Left colon (tissue), 2 donors: ENCODE measurements around the gene MRPL53. TPM values are rescaled to one million over a fixed set of nuclear protein-coding genes. Genes with fewer than 3 reads are reported as not detected.

Experiments
- ATAC-seq: fragments of 200-7000 bp; cut with Tn5 transposase; one replicate; pipeline ENCODE4 v1.9.1; 2020; ENCODE audit warnings: mild to moderate bottlenecking, moderate library complexity
- DNase-seq, 2 donors: peaks; one replicate each; pipeline ENCODE4 v3.0.0-alpha.2; 2020
- intact Hi-C, 2 donors: fragments of 100-400 bp; cut with DNase I in 1 of 2; cut with micrococcal nuclease in 1 of 2; formaldehyde crosslinking; loops; one replicate each; pipeline versions ENCODE4 v1.11.2 to v1.14.0; 2022; cut with DNase I, micrococcal nuclease
- total RNA-seq, 2 donors: library from RNA; stranded (reverse); fragmentation: NEBNext Ultra II Directional; extraction: Animal tissue kit (Norgen Biotek cat#: 25700); gene quantifications; one replicate each; pipeline ENCODE4 v1.2.1, GENCODE V29; 2021
- donor health status: DM: no; HTN: no; CAD: no.
- donor health status: DM: yes; HTN: yes; CAD: no.

MRPL53 gene
- total RNA-seq, 2 donors from 2014 or later: 63.6 to 65.0 TPM

DNA sequence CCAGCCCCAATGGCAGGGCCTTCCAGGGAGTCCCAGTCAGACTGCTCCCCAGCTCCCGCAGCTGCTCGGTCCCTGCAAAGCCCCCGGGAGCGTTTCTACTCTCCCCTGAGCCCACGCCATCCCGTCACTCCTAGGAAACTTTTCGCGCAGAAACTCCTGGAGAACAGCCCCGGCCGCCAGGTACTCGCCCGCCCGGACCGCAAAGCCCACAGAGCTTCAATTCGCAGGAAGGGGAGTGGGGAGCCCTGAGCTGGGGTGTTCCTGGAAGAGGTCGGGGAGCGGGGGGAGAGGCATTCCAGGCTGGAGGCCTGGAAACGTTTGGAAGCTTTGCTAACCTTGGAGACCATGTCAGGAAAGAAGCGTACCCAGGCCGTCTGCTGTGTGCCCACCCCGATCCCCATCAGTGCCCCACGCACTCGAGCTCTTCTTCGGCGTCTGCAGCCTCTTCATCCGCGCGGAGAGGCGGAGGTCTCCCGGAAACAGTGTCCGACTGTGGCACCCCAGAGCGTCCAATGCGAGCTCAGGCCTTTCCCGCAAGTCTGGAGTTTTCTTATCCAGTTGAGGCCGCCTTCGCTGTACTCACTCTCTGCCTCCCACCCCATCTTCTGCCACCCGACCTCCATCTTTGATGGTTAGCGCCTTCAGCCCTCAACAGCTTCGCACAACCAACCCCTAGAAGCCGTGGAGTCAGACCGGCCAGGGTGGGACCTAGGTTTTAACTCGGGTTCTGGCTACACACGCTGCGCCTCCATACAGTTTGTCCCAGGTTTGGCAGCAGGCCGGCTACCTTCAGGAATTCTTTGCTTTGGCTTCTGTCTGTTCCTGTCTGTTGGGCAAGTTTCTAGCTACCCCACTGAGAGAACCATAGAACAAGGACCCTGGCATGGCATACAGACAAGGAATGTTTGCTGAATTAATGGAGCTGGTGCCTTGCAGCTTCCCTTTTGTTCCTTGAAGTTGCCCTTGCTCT is 31.3 kb upstream of the MRPL53 start:
- ATAC-seq (no peak), DNase-seq (no peak)
- intact Hi-C loops: no loop called here

DNA sequence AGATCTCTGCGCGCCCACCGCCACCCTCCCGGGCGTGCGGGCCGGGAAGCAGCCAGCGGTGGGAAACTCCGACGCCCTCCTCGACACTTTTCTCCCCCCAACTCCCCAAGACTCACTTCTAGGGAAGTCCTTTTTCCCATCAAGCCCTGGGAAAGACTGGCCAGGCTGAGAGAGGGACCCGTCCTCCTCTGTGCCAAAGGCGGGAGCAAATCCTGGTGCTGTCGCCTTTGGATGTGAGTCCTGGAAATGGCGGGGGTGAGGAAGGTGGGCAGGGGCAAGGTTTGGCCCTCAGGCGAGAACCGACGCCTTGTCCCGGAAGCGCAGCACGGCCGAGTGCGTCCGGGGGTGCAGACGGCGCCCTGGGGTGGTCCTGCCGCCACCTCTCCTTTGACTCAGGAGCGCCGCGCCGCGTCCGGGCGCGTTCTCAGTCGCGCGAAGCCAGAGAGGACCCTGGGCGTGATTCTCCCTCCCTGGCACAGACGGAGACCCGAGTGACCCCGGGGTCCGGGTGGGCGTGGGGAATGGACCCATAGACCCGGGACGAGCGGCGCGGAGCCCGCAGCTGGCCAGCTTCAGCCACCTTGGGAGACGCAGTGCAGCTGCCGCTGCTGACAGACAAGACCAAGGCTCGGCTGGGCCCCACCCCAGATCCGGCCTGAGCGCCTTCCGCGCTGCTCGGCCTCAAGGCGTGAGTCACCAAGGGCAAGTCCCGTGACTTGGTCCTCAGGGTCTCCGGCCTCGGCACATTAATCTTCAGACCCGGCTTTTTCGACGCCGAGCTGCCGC is 30.4 kb upstream of the MRPL53 start:
- DNase-seq (peak; percentile 87 to 91), ATAC-seq (peak; percentile 69)
- intact Hi-C loops: no loop called here

DNA sequence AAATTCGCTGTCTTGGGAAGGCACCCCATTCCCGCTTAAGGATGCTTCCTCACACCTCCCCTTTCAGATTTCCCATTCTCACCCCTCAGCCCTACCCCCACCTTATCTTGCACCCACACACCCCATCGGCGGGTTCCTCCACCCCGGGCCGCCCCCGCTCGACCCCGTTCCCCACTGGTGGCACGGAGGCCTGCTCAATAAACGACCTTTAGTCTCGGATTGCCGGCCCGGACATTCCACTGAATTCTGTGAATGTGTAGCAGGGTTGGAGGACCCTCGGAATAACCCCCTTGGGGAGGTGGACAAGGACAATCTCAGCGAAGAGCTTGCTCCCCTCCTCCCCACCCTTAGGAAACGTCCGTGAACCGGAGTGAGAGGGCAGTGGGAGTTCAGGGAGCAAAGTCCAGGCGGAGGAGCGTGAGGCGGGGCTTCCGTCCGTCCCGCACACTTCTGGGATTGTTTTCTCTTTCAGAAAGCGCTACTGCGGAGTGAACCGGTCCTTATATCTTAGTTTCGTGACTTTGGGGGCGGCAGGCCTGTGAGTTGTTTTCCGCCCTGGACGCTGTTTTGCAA is 29.8 kb upstream of the MRPL53 start:
- intact Hi-C loops: no loop called here

DNA sequence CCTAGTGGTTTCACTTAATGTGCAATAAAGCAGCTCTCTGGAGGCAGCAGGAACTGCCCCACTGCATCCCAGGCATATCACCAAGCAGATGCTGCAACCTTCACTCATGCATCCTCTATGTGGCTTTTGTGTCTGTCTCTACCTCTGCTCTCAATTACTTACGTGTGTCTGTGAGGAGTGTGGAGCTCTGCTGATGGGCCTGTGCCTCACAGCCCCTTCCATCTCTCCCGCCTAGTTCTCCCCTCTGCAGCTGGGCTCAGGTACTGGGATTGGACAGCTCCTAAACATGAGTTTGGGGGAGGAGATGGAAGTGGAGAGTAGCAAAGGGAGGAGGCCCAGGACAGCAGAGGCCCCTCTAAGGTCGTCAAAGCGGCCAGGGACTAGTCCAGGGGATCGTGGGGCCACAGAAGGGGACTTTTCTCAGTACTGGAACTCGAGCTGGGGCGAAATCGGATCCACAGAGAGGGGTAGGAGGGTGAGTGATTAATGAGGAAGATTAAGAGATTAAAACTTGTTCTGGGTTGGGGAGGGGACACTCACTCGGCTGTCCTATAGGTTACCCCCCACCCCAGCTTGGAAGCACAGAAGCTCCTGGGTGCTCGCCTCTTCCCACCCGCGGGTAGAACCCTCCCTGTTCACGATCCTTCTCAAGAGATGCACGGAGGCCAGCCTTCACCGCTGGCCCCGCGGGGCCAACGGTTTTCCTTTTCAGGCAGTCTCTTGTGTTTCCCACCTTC is 29.0 kb upstream of the MRPL53 start:
- ATAC-seq (no peak), DNase-seq (no peak)
- intact Hi-C loops: no loop called here

More for the DNA sequence above, 29.8 kb upstream of the MRPL53 start:
- ATAC-seq (peak; percentile 71), DNase-seq (peak; percentile 72 to 80)

DNA sequence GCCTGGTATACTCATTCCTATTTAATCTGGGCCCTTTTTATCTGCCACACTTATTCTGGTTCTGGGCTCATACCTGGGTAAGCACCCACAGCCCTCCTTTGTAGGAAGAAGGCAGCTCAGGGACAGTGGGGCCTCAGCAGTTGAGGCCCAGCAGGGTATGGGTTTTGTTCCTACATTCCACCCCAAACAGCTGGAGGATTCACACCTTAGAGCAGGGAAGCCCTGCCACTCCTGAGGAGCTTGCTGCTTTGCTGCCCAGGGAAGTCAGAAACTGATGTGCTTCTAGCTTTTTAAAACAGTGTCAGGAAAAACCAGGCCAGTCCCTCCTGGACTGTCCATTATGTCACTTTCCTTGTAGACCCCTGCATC is 28.1 kb upstream of the MRPL53 start:
- ATAC-seq: no peak

DNA sequence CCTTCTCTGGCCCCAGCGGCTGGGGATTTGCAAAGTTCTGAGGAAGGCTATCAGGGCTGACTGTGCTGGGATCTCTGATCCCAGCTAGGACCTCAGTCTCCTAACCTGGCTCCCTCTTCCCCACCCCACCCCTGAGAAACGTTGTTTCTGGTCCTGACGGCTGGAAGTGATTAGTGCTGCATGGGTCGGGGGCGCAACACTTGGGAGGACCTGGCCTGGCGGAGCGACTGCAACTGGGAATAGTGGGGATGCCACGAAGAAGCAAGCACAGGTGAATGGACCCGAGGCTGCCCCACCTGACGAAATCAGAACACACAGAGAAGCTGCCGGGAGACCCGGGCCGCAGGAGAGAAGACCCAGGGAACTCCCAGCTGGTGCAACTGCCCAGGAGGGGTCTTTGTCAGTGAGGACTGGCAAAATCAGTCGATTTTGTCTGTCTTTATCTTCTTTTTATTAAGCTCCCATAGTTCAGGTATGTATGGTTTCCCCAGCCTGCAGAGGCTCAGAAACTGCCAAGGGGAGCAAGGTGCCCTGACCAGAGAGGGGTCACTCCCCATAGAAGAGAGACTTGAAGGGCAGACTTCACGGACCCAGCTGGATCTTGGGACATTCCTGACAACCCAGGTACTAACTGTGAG is 27.6 kb upstream of the MRPL53 start:
- DNase-seq (no peak), ATAC-seq (no peak)
- intact Hi-C loops: no loop called here

More for the DNA sequence above, 28.1 kb upstream of the MRPL53 start:
- intact Hi-C loops: no loop called here
- no peak for DNase-seq

DNA sequence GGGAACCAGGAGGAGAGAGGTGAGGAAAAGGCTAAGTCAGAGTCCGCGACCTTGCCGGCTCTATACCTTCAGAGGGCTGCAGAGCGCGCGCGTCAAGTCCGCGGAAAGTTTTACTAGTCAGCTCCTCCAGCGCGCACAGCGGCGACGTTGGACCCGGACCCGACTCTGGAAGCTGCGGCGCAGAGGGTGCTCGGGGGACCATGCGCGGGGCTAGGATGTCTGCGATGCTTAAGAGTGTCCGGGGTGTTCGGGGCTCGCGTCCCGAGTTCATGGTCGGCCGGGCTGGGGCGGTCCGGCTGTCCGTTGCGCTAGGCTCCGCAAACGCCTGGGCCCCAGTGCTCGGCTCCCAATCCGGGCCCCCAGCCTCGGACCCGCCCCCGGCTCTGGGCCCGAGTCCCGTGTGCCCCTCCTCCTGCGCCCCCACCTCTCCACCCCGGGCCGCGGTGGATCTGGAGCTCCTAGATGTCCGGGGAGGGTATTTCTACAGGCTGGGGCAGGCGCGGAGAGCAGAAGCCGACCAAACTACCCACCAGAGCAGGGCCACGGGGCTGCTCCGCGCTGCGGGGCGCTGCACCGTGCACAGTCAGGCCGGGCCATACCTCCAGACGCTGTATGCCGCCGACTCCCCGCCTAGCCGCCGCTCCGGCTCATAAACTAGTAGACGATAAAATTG is 26.9 kb upstream of the MRPL53 start, which contains the start of gene LBX2:
TSS of gene LBX2 (minus strand) at position 337 of the 673 bp plus-strand sequence. CDS start at position 271, 66 bp downstream.
- intact Hi-C loops: no loop called here
- DNase-seq: peak in 1 of 2 donors; percentile 57
- peak; percentile 10 for ATAC-seq

DNA sequence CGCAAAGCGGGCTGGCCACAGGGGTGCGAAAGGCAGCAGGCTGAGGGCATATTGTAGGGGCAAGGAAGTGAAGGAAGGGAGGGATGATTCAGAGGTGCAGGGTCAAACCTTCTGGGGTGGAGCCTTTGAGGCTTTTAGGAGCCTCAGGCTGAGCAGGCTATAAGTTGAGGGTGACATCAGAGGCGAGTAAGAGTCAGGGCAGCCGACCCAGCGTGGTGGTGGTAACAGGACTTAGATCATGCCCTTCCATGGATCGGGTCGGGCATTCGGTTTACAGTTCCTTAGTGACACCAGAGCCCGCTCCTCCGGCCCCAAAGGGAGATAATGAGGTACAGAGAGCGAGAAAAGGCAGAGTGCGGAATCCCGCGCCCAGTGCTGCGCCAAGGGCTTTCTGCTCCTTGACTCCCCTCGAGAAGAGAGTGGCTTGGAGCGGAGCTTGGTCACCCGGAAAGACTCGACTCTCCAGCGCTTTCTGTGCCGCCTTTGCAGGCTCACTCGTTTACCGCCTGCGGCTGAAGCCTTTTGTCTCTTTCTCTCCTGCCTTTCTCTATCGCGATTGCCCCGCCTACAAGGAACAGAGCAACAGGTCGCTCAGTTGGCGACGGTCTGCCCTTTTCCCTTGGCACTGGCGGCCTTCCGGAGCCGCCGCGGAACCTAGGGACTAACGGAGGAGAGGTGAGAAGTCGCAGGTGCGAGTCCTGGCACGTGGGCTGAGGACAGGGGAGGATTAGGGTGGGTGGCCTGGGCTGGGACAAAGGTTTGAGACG is 26.2 kb upstream of the MRPL53 start:
- peak; percentile 16 for ATAC-seq
- intact Hi-C loops: no loop called here
- peak in 1 of 2 donors; percentile 22 for DNase-seq

DNA sequence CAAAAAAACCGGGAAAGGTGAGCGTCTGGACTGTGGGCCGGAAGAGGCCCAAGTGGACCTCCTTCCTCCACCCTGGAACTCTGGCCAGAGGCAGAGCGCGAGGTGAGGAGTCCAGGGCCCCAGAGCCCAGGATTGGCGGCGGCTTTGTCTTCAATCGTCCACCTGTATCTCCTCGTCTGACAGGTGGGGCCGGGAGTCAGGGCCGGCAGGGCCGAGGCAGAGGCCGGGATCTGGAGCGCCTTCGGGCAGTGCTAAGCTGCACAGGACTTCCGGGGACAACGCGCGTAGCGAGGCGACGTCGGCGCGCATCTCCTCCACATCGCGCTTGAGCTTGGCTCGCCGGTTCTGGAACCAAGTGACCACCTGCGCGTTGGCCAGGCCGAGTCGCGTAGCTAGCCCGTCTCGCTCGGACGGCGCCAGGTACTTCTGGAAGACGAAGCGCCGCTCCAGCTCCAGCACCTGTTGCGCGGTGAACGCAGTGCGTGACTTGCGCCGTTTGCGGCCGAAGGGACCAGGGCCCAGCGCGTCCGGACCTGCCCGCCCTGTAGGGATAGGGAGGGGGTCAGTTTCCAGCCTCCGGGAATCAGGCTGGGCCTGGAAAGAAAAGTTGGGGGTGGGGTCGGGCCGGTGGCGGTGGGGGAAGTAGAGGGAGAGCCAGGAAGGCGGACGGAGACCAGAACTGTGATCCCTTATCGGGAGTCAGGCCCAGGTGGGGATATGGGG is 25.5 kb upstream of the MRPL53 start:
- peak; percentile 46 for ATAC-seq
- intact Hi-C loops: no loop called here
- peak in 1 of 2 donors; percentile 59 for DNase-seq

DNA sequence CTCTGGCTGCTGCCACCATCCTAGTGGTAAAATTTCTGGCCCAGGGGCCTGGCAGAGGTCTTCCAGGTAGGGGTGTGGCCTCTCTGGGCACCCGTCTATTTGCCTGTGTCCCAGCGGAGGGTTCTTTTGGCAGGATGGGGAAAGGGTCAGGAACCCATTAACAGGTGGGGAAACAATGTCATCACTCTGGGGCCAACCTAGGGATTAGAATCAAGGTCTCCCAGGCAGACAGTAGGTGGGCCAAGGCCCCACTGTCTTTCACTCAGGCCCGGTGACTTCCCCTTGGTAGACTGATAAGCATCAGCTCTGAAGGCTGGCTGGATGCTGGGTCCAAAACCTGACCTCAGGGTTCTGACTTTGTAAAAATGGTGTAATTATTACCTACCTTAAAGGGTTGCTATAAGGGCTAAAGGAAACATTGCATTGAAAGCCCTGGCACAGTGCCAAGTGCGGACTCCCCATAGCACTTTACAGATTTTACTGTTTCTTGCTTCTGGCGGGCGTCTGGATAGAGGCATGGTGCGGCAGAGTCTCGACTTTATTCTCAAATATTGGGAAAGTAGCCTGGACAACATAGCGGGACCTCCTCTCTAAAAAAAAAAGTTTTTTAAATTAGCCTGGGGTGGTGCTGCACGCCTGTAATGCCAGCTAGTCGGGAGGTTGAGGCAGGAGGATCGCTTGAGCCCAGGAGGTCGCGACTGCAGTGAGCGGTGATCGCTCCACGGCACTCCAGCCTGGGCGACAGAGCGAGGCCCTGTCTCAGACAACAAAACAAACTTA is 24.7 kb upstream of the MRPL53 start:
- no peak for DNase-seq
- intact Hi-C loops: no loop called here
- no peak for ATAC-seq

DNA sequence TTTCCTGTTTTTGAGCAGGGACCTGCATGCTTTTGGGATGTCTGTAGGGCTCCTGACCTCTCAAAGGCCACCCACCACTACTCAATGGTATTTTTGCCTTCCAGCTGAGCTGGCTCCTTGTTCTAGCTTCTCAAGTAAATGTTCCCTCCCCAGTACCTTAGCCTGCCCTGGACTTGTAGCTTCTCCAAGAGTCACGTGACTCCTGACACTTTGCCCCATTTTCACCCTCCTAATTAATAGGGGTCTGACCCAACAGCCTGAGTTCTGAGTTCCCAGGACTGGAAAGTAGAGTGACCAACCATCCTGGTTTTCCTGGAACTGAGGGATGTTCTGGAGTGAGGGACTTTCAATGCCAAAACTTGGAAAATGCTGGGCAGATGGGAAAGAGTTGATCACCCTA is 23.0 kb upstream of the MRPL53 start:
- DNase-seq (no peak), ATAC-seq (no peak)
- intact Hi-C loops: no loop called here

DNA sequence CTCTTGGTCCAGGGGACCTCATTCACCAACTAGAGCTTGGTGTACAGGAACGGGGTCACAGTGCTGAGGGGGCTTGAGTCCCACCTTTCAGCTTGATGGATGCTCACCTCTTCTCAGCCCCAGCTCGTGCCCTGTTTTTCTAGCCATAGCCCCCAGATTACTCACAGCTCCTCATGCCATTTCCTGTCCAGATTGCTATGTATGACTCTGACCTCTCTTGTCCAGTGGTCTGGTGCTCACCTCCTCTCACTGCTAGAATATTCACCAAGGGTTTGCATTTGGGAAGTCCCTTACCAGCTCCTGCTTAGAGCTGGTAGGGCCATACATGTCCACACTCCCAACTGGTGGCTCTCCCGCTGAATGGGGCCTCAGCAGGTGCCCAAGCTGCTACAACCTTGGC is 21.1 kb upstream of the MRPL53 start:
- ATAC-seq: no peak
- intact Hi-C loops: no loop called here
- DNase-seq: no peak

DNA sequence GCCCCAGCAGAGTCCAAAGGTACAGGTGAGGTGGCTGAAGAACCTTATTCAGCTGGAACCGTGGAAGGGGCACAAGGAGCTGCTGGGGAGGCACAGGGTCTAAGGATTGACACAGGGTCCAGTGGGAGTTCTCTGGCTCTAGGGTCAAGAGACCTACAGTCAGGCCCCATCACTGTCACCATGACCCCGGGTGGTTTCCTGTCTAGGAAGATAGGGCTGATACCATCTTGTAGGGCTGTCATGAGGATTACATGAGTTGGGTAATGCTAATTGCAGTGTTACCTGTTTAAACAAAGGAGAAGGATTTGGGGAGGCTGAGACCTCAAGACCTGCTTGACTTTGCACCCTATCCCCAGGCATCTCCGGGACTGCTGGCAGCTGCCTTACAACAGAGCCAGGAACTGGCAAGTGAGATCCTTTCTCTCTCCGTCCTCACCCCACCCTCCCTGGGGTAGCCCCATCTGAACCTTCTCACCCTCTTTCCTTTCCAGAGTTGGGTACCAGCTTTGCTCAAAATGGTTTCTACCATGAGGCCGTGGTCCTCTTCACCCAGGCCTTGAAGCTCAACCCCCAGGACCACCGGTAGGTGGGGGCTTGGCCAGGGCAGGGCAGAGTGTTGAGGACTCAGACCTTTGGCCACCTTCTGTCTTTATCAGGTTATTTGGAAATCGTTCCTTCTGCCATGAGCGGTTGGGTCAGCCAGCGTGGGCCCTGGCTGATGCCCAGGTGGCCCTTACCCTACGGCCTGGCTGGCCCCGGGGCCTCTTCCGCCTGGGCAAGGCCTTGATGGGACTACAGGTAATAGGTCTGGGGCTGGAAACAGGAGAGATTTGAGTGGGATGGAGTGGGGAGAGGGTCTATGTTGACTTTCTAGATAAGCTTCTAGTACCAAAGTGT is 19.4 kb upstream of the MRPL53 start:
- DNase-seq (no peak), ATAC-seq (no peak)
- intact Hi-C loops: no loop called here

DNA sequence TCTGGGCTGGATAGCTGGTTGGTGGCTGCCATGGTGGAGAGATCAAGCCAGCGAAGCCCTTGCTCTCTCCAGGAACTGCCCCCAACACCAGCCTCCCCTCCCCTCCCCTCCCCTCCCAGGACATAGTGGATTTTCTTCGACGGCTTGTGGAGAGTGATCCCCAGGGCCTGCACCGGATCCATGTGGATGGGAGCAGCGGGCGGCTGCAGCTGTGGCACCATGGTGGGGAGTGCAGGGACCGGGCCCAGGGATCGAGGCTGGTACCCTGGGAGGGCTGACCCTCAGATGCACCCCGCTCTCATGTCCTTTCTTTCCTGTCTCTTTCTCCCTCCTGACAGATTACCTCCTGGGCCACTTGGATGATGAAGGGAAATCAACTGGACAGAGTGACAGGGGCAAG is 17.4 kb upstream of the MRPL53 start:
- intact Hi-C loops: no loop called here
- ATAC-seq: no peak
- DNase-seq: no peak
